HG03378 (cell line): ENCODE measurements around the gene IDE.
"Not testable (repeated sequence)": the region's sequence is repeated elsewhere in the genome, so short reads cannot be mapped to it uniquely, and the experiment has no call there.

ENCODE experiments used
- ATAC-seq: cut with Tn5 transposase; IDR thresholded peaks from one replicate; pipeline ENCODE4 v1.9.1; 2021; ENCODE audit warnings: mild to moderate bottlenecking, moderate library complexity; ENCODE audit not compliant: unreplicated experiment

IDE gene

GRCh38 chr10:92492748-92493240 lies 81.1 kb downstream of the IDE start:
- ATAC-seq = no peak

- no peak for ATAC-seq
Measured at GRCh38 chr10:92490387-92490786, 83.5 kb downstream of the IDE start.

GRCh38 chr10:92486637-92487036 lies 87.3 kb downstream of the IDE start:
- no peak for ATAC-seq

GRCh38 chr10:92483539-92483938 lies 90.4 kb downstream of the IDE start:
- no peak for ATAC-seq

GRCh38 chr10:92480413-92480812 lies 93.5 kb downstream of the IDE start:
- ATAC-seq = no peak

GRCh38 chr10:92479547-92479946 lies 94.3 kb downstream of the IDE start:
- no peak for ATAC-seq

GRCh38 chr10:92478536-92478935 lies 95.4 kb downstream of the IDE start:
- no peak for ATAC-seq

- no peak for ATAC-seq
Measured at GRCh38 chr10:92475357-92475868, 98.5 kb downstream of the IDE start.

- no peak for ATAC-seq
Measured at GRCh38 chr10:92470026-92470425, 103.9 kb downstream of the IDE start.

GRCh38 chr10:92464364-92464763 lies 109.5 kb downstream of the IDE start:
- no peak for ATAC-seq

GRCh38 chr10:92463582-92463981 lies 110.3 kb downstream of the IDE start:
- ATAC-seq = no peak

- ATAC-seq = not testable (repeated sequence)
Measured at GRCh38 chr10:92454955-92455354, 118.9 kb downstream of the IDE start.

- ATAC-seq = no peak
Measured at GRCh38 chr10:92452313-92452712, 121.6 kb downstream of the IDE start.

- no peak for ATAC-seq
Measured at GRCh38 chr10:92451431-92451830, 122.5 kb downstream of the IDE start.

GRCh38 chr10:92450896-92451295 lies 123.0 kb downstream of the IDE start:
- no peak for ATAC-seq

GRCh38 chr10:92440578-92440977 lies 133.3 kb downstream of the IDE start:
- no peak for ATAC-seq

- no peak for ATAC-seq
Measured at GRCh38 chr10:92438220-92438619, 135.7 kb downstream of the IDE start.

- no peak for ATAC-seq
Measured at GRCh38 chr10:92436611-92437010, 137.3 kb downstream of the IDE start.

GRCh38 chr10:92436065-92436464 lies 137.8 kb downstream of the IDE start:
- ATAC-seq = not testable (repeated sequence)

GRCh38 chr10:92434385-92434784 lies 139.5 kb downstream of the IDE start:
- no peak for ATAC-seq

- no peak for ATAC-seq
Measured at GRCh38 chr10:92432596-92432995, 141.3 kb downstream of the IDE start.

- ATAC-seq = no peak
Measured at GRCh38 chr10:92430103-92430502, 143.8 kb downstream of the IDE start.

GRCh38 chr10:92421550-92421949 lies 152.3 kb downstream of the IDE start:
- no peak for ATAC-seq
